Cerebellar cortex (tissue), 1 donor: ENCODE data around the gene DHRSX.
A peak's percentile ranks its signal among the peaks of the same experiment; 100 is the strongest.
"Not testable (repeated sequence)": the region's sequence is repeated elsewhere in the genome, so short reads cannot be mapped to it uniquely, and the experiment has no call there.

Experiments
- DNase-seq: peaks from one replicate; pipeline ENCODE4 v3.0.0-alpha.2; 2015; ENCODE audit warnings: low spot score

The DHRSX gene

GRCh38 chrX:2262668-2263055, 238.1 kb downstream of the DHRSX start:
- peak; percentile 51 for DNase-seq

- peak; percentile 76 for DNase-seq
Observed at GRCh38 chrX:2261831-2262667, 238.7 kb downstream of the DHRSX start.

GRCh38 chrX:2252331-2253065, 248.3 kb downstream of the DHRSX start:
- DNase-seq, result no peak

- DNase-seq, result no peak
Observed at GRCh38 chrX:2251211-2251610, 249.6 kb downstream of the DHRSX start.

- DNase-seq, result no peak
Observed at GRCh38 chrX:2243913-2244460, 256.8 kb downstream of the DHRSX start.

- no peak for DNase-seq
Observed at GRCh38 chrX:2242980-2243379, 257.8 kb downstream of the DHRSX start.

- no peak for DNase-seq
Observed at GRCh38 chrX:2242326-2242725, 258.4 kb downstream of the DHRSX start.

- not testable (repeated sequence) for DNase-seq
Observed at GRCh38 chrX:2241496-2241895, 259.3 kb downstream of the DHRSX start.

- DNase-seq, result not testable (repeated sequence)
Observed at GRCh38 chrX:2240761-2241160, 260.0 kb downstream of the DHRSX start.

GRCh38 chrX:2237976-2238375, 262.8 kb downstream of the DHRSX start:
- no peak for DNase-seq

- DNase-seq, result no peak
Observed at GRCh38 chrX:2231570-2232192, 269.1 kb downstream of the DHRSX start.

GRCh38 chrX:2230457-2230856, 270.3 kb downstream of the DHRSX start:
- no peak for DNase-seq

- DNase-seq, result no peak
Observed at GRCh38 chrX:2228536-2228935, 272.2 kb downstream of the DHRSX start.

- DNase-seq, result no peak
Observed at GRCh38 chrX:2226906-2227656, 273.7 kb downstream of the DHRSX start.

- no peak for DNase-seq
Observed at GRCh38 chrX:2226182-2226581, 274.6 kb downstream of the DHRSX start.

GRCh38 chrX:2224597-2225235, 276.1 kb downstream of the DHRSX start:
- no peak for DNase-seq

GRCh38 chrX:2224161-2224560, 276.6 kb downstream of the DHRSX start:
- no peak for DNase-seq

- no peak for DNase-seq
Observed at GRCh38 chrX:2220829-2221567, 279.8 kb downstream of the DHRSX start.

- DNase-seq, result no peak
Observed at GRCh38 chrX:2220296-2220695, 280.5 kb downstream of the DHRSX start.

GRCh38 chrX:2214138-2214823, 286.5 kb downstream of the DHRSX start:
- not testable (repeated sequence) for DNase-seq
